GM23338 (cell line): ENCODE data around the gene FUNDC2. TPM values are rescaled to one million over a fixed set of nuclear protein-coding genes. Genes with fewer than 3 reads are reported as not detected.

ENCODE experiments used
- ATAC-seq: fragments of 200-7000 bp; cut with Tn5 transposase; 3 replicates; pipeline ENCODE4 v1.9.1; 2020
- DNase-seq: peaks from one replicate; pipeline ENCODE4 v3.0.0-alpha.2; 2015; ENCODE audit warnings: low spot score
- H2AFZ ChIP-seq: fragments of 200-600 bp; sonication (generic); 2 replicates; pipeline ENCODE4 v1.8.0; 2016; ENCODE audit warnings: antibody characterized with exemption, mild to moderate bottlenecking, moderate library complexity
- H3F3A ChIP-seq: fragments of 200-600 bp; sonication (generic); replicated peaks from 2 replicates; pipeline ENCODE4 v1.8.0; 2017; ENCODE audit warnings: antibody characterized with exemption, mixed run types, low read depth
- H3K27ac ChIP-seq: fragments of 200-600 bp; sonication (generic); 2 replicates; pipeline ENCODE4 v1.6.1; 2016; ENCODE audit warnings: low read depth
- H3K27me3 ChIP-seq: fragments of 200-600 bp; sonication (generic); 2 replicates; pipeline ENCODE4 v1.8.0; 2016; ENCODE audit warnings: mild to moderate bottlenecking, mixed run types, moderate library complexity; ENCODE audit not compliant: insufficient read depth
- H3K36me3 ChIP-seq: fragments of 200-600 bp; sonication (generic); 2 replicates; pipeline ENCODE4 v1.8.0; 2016; ENCODE audit warnings: mild to moderate bottlenecking; ENCODE audit not compliant: insufficient read depth
- H3K4me1 ChIP-seq: fragments of 200-600 bp; sonication (generic); 2 replicates; pipeline ENCODE4 v1.8.0; 2016; ENCODE audit warnings: mild to moderate bottlenecking, moderate library complexity; ENCODE audit not compliant: insufficient read depth
- H3K4me2 ChIP-seq: fragments of 200-600 bp; sonication (generic); 2 replicates; pipeline ENCODE4 v1.7.1; 2017; ENCODE audit warnings: mixed run types
- H3K4me3 ChIP-seq: fragments of 200-600 bp; sonication (generic); 2 replicates; pipeline ENCODE4 v1.6.1; 2016; ENCODE audit warnings: mixed run types
- H3K79me2 ChIP-seq: fragments of 200-600 bp; sonication (generic); replicated peaks from 2 replicates; pipeline ENCODE4 v1.8.0; 2017; ENCODE audit warnings: mild to moderate bottlenecking; ENCODE audit not compliant: insufficient read depth
- H3K9me2 ChIP-seq: fragments of 200-600 bp; sonication (generic); 2 replicates; pipeline ENCODE4 v1.8.0; 2017; ENCODE audit not compliant: insufficient read depth
- H4K20me1 ChIP-seq: fragments of 200-600 bp; sonication (generic); replicated peaks from 2 replicates; pipeline ENCODE4 v1.8.0; 2017; ENCODE audit warnings: mild to moderate bottlenecking; ENCODE audit not compliant: insufficient read depth
- H3K27ac Mint-ChIP-seq: 2 replicates; pipeline ENCODE4 v1.8.0; 2020; ENCODE audit warnings: inconsistent platforms, mild to moderate bottlenecking, moderate library complexity, mixed read lengths
- H3K27me3 Mint-ChIP-seq: 3 replicates; pipeline ENCODE4 v1.8.0; 2022; ENCODE audit warnings: low read depth, mild to moderate bottlenecking, moderate library complexity, mixed read lengths, inconsistent platforms; ENCODE audit not compliant: insufficient read depth, poor library complexity
- H3K36me3 Mint-ChIP-seq: 3 replicates; pipeline ENCODE4 v1.8.0; 2021; ENCODE audit warnings: low read depth, mild to moderate bottlenecking, inconsistent platforms, moderate library complexity, mixed read lengths
- H3K4me1 Mint-ChIP-seq: 3 replicates; pipeline ENCODE4 v1.8.0; 2020; ENCODE audit warnings: mild to moderate bottlenecking, inconsistent platforms, mixed read lengths
- H3K4me3 Mint-ChIP-seq: 3 replicates; pipeline ENCODE4 v1.8.0; 2021; ENCODE audit warnings: moderate library complexity, mild to moderate bottlenecking, inconsistent platforms, mixed read lengths
- H3K9me3 Mint-ChIP-seq: 3 replicates; pipeline ENCODE4 v1.8.0; 2020; ENCODE audit warnings: moderate library complexity, mild to moderate bottlenecking, inconsistent platforms, mixed read lengths
- CTCF ChIP-seq, 2 experiments: fragments of 200-600 bp in 1 of 2; sonication (generic) in 1 of 2; conservative IDR thresholded peaks; 2 replicates each; pipeline versions ENCODE4 v1.5.1 to v1.6.1; 2016 to 2017; ENCODE audit warnings: antibody characterized with exemption in 2 of 2, low read depth in 2 of 2, mild to moderate bottlenecking in 2 of 2, moderate library complexity in 1 of 2
- EZH2 ChIP-seq: fragments of 200-600 bp; sonication (generic); IDR thresholded peaks from one replicate; pipeline ENCODE4 v1.8.0; 2017; ENCODE audit warnings: antibody characterized with exemption, mild to moderate bottlenecking, low read depth; ENCODE audit not compliant: unreplicated experiment
- JUNB ChIP-seq: IDR thresholded peaks from one replicate; pipeline ENCODE4 v1.6.1; 2016; ENCODE audit warnings: antibody characterized with exemption; ENCODE audit not compliant: unreplicated experiment
- NANOG ChIP-seq: IDR thresholded peaks from 2 replicates; pipeline ENCODE4 v1.6.1; 2016; ENCODE audit warnings: antibody characterized with exemption, borderline replicate concordance
- POLR2AphosphoS5 ChIP-seq: IDR thresholded peaks from 2 replicates; pipeline ENCODE4 v1.6.1; 2016; ENCODE audit warnings: antibody characterized with exemption, low read depth
- ZNF114 ChIP-seq: fragments of 250-450 bp; sonication (Bioruptor Pico); IDR thresholded peaks from 2 replicates; pipeline ENCODE4 v1.5.0; 2020; ENCODE audit warnings: mild to moderate bottlenecking, moderate library complexity
- ZNF331 ChIP-seq: fragments of 250-450 bp; sonication (Bioruptor Pico); IDR thresholded peaks from 2 replicates; pipeline ENCODE4 v1.5.0; 2020; ENCODE audit warnings: low read depth, mild to moderate bottlenecking, moderate library complexity
- ZNF462 ChIP-seq: fragments of 250-450 bp; sonication (Bioruptor Pico); IDR thresholded peaks from 2 replicates; pipeline ENCODE4 v1.5.0; 2020; ENCODE audit warnings: mild to moderate bottlenecking, moderate library complexity
- polyA plus RNA-seq: library from polyadenylated mRNA; unstranded; fragments of >200 nt; fragmentation: Nextera tagmentation; extraction: Ambion mirVana; gene quantifications from 2 replicates; pipeline ENCODE4 v1.2.1, GENCODE V29; 2016
- total RNA-seq: library from RNA; depleted of rRNA; stranded (reverse); fragments of >200 nt; shearing (Covaris generic); gene quantifications from 2 replicates; pipeline ENCODE4 v1.2.3, GENCODE V29; 2014

Gene FUNDC2
- total and polyA plus RNA-seq, 2 experiments from 2014 or later, result 28.6 to 58.5 TPM

GRCh38 chrX:155070038-155070437 is 43.4 kb downstream of the FUNDC2 start:
- Histone ChIP-seq H3K27ac (peak overlapping the region; percentile 86; the same call in 1 of the 2 replicates), H3K9me2 (no peaks in the 10 kb centered on the region), H3K4me2 (peak overlapping the region; percentile 84), H3K4me1 (no peaks in the 10 kb centered on the region; the same call in 1 of the 2 replicates), H3K79me2 (peaks cover 19% of the 10 kb centered on the region), H3K4me3 (peak overlapping the region; percentile 79), H3F3A (no peaks in the 10 kb centered on the region), H3K27me3 (no peaks in the 10 kb centered on the region), H2AFZ (peak overlapping the region; percentile 96; the same call in 1 of the 2 replicates), H4K20me1 (no peaks in the 10 kb centered on the region), H3K36me3 (no peaks in the 10 kb centered on the region)
- Mint-ChIP-seq H3K27ac (no peak overlapping the region), H3K36me3 (peaks cover 14% of the 10 kb centered on the region; the same call in 2 of the 3 replicates), H3K4me1 (no peaks in the 10 kb centered on the region; the same call in 1 of the 3 replicates), H3K9me3 (no peaks in the 10 kb centered on the region), H3K4me3 (peak overlapping the region; percentile 79), H3K27me3 (no peaks in the 10 kb centered on the region)
- TF ChIP-seq ZNF331 (no peak), EZH2 (no peak), NANOG (no peak), ZNF462 (no peak), JUNB (no peak), ZNF114 (CRISPR knock-in tag) (no peak), CTCF (conservative IDR thresholded peaks at IDR 0.05; ENCODE audit: low read depth in 2 of 2) (no peak), POLR2AphosphoS5 (no peak)
- ATAC-seq, result no peak
- DNase-seq, result peak; percentile 2
